HG02870 (cell line): ENCODE results near the gene CCND1.
"Not testable (repeated sequence)": the region's sequence is repeated elsewhere in the genome, so short reads cannot be mapped to it uniquely, and the experiment has no call there.

Experiments used
- ATAC-seq: cut with Tn5 transposase; IDR thresholded peaks from one replicate; pipeline ENCODE4 v1.9.1; 2021; ENCODE audit warnings: mild to moderate bottlenecking, moderate library complexity; ENCODE audit not compliant: unreplicated experiment

The CCND1 gene

DNA sequence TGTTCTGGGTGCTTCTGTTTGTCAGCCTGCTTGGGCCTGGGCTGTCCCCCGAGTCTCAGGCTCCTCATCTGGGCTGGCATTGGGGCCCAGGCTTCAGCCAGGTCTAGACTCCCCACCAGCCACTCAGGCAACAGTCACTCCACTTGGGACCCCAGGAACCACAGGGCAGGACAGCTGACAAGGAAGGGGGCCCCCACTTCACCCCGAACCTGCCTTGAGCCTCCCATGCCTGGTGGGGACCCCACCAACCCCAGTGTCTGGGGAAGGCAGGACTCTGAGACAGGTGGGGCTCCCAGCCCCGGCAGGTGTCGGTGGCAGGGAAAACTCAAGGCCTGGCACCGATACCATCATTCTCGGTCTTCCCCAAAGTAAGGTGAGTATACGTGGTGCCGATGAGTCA lies 45.9 kb downstream of the CCND1 start:
- no peak for ATAC-seq

DNA sequence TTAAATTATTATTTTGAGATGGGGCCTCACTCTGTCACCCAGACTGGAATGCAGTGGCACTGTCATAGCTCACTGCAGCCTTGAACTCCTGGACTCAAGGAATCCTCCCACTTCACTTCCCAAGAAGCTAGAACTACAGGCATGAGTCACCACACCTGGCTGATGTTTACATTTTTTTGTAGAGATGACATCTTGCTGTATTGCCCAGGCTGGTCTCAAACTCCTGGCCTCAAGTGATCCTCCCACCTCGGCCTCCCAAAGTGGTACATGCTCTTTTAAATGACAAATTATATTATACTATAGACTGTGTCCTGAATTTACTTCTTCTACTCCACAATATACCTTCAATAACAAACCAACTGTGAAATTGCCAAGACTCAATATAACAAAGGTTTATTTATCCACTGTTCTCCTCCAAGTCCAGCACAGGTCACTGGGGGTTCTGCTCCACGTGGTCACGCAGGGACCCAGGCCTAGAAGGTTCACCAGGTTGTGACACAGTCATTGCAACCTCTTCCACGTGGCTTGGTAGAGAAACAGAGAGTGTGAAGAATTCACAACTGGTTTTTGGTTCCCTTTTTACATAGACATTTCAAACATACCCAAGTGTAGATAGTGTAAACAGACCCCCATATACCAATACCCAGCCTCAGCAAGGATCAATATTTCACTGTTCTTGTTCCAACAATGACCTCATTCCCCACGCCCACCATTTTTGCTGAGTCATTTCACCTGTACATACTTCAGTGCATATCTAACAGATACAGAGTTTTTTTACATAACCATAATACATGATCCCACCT lies 47.2 kb downstream of the CCND1 start:
- ATAC-seq, result not testable (repeated sequence)

DNA sequence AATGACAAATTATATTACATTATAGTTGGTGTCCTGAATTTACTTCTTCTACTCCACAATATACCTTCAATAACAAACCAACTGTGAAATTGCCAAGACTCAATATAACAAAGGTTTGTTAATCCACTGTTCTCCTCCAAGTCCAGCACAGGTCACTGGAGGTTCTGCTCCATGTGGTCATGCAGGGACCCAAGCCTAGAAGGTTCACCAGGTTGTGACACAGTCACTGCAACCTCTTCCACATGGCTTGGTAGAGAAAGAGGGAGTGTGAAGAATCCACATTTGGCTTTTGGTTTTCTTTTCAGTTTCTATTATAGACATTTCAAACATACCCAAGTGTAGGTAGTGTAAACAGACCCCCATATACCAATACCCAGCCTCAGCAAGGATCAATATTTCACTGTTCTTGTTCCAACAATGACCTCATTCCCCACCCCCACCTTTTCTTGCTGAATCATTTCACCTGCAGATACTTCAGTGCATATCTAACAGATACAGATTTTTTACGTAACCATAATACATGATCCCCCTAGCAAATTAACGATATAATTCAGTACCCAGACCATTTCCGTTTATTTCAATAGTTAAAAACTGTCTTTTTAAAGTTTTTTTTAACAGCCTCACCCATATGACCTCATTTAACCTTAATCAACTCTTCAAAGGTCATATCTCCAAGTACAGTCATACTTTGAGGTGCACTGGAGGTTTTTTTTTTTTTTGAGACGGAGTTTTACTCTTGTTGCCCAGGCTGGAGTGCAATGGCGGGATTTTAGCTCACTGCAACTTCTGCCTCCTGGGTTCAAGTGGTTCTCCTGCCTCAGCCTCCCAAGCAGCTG lies 48.7 kb downstream of the CCND1 start:
- no peak for ATAC-seq

DNA sequence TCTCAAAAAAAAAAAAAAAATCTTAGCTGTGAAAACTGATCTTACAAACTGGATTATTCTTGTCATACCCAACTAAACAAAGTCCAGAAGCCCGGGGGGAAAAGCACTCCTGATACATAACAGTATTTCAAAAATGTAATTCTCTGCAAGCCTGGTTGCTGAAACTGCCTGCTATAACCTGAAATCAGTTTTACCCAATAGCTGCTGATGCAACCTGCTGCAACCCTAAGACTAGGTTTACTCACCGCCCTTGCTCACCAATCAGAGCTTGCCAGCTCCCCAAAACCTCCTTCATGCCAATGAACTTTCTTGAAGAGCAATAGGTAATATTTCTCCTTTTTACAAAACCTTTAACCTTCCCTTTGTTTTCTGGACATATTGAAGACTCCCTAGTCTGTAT lies 50.5 kb downstream of the CCND1 start:
- ATAC-seq, result no peak

DNA sequence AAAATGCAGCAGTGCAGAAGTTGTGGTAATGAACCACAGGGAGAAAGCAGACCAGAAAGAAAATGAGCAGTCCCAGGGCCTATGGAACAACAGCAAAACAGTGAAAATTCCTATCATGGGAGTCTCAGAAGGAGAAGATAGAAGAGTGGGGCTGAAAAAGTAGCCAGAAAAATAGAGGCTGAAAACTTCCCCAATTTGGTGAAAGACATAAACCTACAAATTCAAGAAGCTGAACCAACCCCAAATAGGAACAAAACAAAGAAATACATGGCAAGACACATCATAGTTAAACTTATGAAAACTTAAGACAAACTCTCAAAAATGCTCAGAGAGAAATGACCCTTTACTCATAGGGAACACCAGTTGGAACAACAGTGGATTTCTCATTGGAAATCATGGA lies 51.5 kb downstream of the CCND1 start:
- ATAC-seq, result no peak

DNA sequence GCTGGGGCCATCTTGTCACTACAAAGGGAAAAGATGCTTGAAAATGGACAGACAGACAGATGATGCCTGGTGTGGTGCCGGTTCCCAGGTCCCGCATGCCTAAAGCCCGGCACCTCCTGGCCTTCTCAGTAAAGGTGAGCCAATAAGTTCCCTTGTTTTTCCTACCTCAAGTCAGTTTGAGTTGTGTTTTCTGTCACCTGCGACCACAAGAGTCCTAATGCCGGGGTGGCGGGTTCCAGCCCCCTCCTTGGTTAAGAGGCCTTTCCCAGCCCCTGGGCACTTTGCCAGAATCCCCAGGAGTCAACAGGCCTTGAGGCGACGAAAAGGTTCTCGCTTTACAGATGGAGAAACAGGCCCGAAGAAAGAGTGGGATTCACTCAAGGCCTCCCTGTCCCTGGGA lies 53.8 kb downstream of the CCND1 start:
- no peak for ATAC-seq

DNA sequence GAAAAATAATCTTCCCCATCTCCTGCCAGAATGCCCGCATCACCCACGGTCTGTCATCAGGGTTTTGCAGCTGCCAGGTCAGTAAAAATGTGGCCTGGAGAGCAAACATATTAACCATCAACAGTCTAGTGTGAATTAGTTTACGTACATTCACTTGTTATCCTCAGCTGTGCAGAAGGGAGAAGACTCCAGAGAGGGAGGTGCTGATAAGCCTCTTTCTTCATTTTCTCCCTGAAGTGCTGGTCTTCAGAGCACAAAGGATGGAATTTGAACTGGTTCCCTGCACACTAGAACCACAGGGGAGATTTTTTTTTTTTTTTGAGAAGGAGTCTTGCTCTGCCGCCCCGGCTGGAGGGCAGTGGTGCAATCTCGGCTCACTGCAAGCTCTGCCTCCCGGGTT lies 54.6 kb downstream of the CCND1 start:
- ATAC-seq, result no peak

DNA sequence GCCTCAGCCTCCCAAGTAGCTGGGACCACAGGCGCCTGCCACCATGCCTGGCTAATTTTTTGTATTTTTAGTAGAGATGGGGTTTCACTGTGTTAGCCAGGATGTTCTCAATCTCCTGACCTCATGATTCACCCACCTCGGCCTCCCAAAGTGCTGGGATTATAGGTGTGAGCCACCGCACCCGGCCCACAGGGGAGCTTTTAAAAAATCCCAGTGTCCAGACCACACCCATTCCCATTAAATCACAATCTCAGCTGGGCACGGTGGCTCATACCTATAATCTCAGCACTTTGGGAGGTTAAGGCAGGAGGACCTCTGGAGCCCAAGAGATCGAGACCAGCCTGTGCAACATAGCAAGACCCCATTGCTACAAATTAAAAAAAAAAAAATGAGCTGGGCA lies 55.0 kb downstream of the CCND1 start:
- ATAC-seq, result not testable (repeated sequence)

DNA sequence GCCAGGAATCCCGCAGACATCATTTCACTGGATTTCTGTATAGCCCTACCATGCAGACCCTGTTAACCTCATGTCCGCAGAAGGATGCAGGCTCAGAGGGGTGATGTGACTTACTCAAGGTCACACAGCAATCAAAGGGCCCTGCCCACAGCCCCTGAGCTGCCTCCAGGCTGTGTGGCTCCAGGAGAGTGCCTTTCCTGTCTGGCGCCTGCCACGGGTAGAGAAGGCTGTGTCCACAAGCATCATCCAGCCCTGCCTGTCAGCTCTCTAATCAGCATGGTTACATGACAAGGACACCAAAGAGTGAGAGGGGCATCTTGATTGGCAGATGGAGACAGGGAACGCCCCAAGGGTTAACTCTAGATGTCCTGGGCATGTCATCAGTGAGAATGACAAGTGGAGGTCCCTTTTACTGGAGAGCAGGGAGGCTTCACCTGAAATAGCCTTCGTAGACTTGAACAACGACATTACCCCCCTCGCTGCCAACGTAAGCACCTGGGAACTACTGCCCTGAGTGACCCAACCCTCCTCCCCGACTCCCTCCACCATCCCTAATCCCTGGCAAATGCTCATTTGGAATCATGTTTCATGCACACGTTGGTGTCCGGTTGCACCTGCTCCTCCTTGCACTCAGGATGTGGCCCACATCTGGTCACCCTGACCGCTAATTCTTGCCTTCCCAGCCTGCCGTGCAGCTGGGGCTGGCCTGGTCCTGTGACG lies 56.0 kb downstream of the CCND1 start:
- ATAC-seq, result no peak

DNA sequence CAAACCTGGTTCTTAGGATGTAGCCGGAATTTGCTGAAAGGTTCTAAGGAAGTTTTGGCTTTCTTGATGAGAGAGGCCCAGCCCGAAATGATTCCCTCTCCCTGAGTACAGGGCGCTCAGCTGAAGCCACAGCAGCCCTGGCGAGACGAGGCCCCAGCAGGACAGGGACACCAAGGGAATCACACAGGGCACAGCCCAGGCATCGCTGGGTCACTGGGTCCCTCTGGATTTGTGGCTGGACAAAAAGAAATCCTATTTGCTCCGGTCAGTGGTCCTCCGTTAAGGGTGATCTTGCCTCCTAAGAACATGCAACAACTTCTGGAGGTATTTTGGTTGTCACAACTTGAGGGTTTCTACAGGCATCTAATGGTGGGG lies 56.5 kb downstream of the CCND1 start:
- ATAC-seq, result no peak

DNA sequence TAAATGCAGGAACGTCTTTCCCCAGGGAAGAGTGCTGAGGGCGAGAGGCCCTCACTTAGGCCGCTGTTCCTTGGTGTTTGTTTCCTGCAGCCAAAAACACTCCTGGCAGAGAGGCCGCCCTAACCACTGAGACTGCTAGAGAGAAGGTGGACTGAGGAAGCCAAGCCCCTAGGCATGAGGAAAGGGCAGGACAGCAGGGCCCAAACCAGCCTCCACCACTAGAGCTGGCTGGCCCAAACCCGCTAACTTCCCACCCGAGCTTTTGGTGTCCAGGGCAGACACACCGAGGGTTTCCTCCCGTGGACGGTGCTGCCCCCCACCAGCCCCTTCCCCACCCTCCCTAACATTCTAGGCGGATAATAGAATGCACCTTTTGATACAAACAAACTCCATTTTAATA lies 56.9 kb downstream of the CCND1 start:
- no peak for ATAC-seq

DNA sequence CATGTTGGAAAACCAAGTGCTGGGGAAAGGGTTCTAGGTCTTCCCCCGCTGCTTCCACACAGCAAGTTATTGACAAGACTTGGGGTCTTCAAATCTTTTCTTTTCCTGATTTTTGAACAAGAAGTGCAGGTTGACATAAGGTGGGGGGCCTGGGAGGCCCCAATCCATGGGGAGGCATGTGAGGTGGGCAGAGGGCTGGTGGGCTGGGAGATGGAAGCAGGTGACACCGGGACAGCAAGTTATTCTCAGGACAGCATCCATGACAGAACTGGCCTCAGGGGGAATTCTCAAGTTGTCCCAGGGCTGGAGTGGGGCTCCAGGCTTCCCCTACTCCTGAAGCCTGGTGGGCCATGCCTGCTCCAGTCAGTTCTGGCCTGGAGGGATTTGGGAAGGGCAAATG lies 57.4 kb downstream of the CCND1 start:
- ATAC-seq, result no peak

DNA sequence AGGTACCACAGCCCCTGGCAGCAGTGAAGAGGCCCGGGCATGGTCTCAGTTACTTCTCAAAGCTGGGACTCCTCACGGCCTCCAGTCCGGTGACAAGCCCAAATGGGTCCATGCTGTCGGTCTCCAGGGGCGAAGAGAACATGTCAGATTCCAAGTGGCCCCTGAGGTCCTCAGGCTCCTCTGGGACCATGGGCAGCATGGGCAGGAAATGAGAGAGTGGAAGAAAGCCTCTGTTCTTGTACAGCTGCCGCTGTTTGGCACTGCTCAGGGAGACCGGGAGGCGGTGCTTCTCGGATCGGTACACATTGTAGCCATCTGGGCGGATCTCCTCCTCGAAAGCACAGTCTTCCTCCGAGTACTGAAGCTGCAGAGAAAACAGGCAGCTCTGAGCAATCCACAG lies 58.3 kb downstream of the CCND1 start:
- ATAC-seq, result no peak

DNA sequence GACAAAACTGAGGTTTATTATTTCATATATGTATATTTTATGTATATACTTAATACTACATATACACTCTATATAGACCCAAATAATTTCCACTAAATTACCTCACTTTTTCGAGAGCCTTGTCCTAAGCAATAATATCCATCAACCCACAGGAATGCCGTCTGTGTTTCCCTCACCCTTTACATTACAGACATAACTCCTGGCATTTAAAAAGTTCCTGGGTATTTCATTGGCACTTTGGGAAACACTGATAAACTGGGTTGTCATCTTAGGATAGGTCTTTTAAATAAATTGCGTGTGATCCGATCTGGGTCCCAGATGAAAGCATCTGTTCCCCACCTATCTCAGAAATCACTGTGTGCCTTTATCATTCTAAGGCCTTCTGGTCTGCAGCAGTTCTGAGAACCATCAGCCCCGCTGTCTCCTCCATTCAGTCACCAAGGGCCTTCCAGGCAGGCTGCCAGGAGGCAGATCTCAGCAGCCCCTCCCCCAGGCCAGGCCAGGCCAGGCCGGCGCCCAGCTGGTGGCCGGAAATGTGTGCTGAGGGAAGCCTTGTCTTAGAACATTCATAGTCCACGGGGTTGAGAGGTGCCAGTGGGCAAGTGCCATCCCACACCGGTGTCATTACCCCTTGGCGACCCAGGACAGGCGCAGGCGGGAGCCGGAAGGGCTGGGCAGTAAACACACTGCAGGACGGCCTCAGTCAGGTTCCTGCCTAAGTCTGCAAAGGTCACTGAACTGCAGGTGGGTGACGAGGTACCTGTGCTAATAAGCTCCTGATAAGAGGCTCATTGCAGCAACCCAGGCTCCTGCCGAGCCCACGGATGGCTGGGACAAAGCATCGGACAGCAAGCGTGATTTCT lies 59.6 kb downstream of the CCND1 start:
- no peak for ATAC-seq

DNA sequence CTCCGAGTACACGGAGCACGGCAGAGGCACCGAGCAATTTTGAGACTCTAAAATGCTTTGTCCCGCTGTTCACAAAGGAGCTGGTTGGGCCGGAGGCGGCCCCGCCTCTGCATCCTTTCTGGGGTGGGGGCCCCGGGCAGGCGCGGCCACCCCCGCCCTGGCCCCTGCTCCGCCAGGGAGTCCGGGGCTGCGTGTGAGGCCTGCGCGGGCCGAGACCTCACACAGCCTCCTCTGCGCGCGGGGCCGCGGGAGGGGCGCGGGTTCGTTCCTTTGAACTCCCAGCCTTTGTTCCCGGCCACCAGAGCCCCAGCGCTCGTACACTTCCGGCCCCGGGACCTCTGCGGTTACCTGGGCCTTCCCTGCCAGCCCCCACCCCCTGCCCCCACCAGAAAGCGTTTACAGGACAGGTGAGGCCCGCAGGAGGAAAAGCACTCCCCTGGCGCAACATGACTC lies 61.3 kb downstream of the CCND1 start:
- no peak for ATAC-seq

DNA sequence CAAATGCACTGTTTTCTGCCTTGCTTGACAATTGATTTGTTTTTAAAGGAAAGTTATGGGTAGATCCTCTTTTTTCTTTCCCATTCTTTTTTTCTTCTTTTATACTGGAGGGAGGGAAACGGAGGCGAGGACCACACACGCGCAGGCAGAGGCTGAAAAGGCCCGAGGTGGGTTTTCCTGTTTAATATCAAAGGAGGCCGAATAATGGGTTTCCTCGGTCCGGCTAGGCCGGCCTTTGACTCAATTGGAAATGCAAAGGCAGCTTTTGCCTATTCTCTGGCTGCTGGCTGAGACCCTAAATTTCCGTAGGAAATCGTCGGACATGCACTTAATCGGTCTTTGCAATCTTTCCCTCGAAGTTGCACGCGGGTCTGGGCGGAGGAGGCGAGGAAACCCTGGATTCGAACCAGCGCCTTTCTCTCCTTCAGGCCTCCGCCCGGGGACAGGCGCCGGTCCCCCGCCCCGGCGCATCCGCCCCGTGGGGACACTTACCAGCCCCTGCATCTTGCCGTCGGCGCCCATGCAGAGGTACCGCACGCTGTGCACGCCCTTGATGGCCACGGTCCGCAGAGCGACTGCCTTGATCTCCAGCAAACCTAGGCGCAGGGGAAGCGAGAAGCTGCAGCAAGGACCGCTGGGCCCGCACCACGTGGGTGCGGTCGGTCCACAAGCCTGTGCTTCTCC lies 62.0 kb downstream of the CCND1 start:
- ATAC-seq, result no peak

DNA sequence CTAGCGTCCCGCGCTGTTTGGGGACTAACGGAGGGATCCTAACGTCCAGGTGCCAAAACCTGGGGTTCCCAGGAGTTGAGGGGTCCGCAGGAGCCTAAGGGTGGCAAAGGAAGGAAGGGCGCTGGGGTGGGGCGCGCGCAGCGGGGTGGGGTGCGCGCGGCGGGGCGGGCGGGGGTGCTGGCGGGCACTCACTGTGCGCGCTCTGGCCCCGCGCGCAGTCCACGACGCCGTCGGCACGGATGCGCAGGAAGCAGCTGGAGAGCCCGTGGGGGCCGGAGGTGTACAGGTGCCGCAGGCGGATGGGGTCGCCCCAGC lies 62.5 kb downstream of the CCND1 start:
- ATAC-seq, result no peak
